Endothelial cell of umbilical vein (primary cell): ENCODE data around the gene CD82.

ENCODE experiments used
- POLR2A ChIP-seq: IDR thresholded peaks from 2 replicates; pipeline ENCODE4 v1.6.1; 2012; ENCODE audit warnings: low read depth, mild to moderate bottlenecking, control low read depth, low read length
- TF ChIP-seq, protein P1 (sequence below), 2 donors: IDR thresholded peaks; 1 replicate in 1 of 2; 2 replicates in 1 of 2; pipeline ENCODE4 v1.5.1; 2011; ENCODE audit warnings: low read length in 2 of 2, mild to moderate bottlenecking in 2 of 2, moderate library complexity in 2 of 2, control low read depth in 1 of 2, inconsistent platforms in 1 of 2, low read depth in 1 of 2; ENCODE audit not compliant: insufficient read depth in 1 of 2; ENCODE audit errors: extremely low read depth in 1 of 2

DNA sequence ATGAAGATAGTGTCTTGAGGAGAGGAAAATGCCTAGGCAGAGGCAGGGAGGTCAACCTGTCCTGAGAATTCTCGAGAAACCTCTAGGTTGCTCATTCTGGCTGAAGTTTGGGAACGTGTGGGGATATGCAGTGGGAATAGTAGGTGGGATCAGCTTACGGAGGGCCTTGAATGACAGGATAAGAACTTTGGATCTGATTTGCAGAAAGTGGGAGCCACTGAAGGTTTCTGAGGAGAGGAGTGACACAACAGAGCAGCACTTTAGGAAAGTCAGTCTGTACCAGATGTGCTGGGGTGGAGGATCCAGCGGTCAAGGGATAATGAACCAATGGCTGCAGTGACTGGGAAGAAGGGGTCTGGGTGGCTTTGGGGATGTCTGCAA lies 2.4 kb downstream of the CD82 start:
- TF ChIP-seq, protein P1, sequence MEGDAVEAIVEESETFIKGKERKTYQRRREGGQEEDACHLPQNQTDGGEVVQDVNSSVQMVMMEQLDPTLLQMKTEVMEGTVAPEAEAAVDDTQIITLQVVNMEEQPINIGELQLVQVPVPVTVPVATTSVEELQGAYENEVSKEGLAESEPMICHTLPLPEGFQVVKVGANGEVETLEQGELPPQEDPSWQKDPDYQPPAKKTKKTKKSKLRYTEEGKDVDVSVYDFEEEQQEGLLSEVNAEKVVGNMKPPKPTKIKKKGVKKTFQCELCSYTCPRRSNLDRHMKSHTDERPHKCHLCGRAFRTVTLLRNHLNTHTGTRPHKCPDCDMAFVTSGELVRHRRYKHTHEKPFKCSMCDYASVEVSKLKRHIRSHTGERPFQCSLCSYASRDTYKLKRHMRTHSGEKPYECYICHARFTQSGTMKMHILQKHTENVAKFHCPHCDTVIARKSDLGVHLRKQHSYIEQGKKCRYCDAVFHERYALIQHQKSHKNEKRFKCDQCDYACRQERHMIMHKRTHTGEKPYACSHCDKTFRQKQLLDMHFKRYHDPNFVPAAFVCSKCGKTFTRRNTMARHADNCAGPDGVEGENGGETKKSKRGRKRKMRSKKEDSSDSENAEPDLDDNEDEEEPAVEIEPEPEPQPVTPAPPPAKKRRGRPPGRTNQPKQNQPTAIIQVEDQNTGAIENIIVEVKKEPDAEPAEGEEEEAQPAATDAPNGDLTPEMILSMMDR (IDR thresholded peaks at IDR 0.05; ENCODE audit: extremely low read depth in 1 of 2, insufficient read depth in 1 of 2, low read depth in 1 of 2, low read length in 2 of 2) = no peak
- TF ChIP-seq POLR2A = no peak
